NCI-H2227 treated with DMSO at 0.1 percent for 48 hours (cell line): ENCODE data around the gene RNF150.
A peak's percentile ranks its signal among the peaks of the same experiment; 100 is the strongest.
"Not testable (repeated sequence)": the region's sequence is repeated elsewhere in the genome, so short reads cannot be mapped to it uniquely, and the experiment has no call there.

Source experiments
- DNase-seq: peaks from one replicate; lab custom pipeline; 2025; lab: John Stamatoyannopoulos, UW

Gene RNF150

GRCh38 chr4:140862177-140862442, 271.2 kb downstream of the RNF150 start:
- DNase-seq: no peak

- DNase-seq: peak; percentile 58
Measured at GRCh38 chr4:140861359-140862176, 271.7 kb downstream of the RNF150 start.

- DNase-seq: no peak
Measured at GRCh38 chr4:140858897-140859296, 274.4 kb downstream of the RNF150 start.

GRCh38 chr4:140857111-140857510, 276.2 kb downstream of the RNF150 start:
- no peak for DNase-seq

GRCh38 chr4:140856621-140857062, 276.6 kb downstream of the RNF150 start:
- DNase-seq: peak; percentile 27

GRCh38 chr4:140854168-140854567, 279.1 kb downstream of the RNF150 start:
- DNase-seq: no peak

- DNase-seq: no peak
Measured at GRCh38 chr4:140851804-140852203, 281.5 kb downstream of the RNF150 start.

GRCh38 chr4:140851032-140851636, 282.1 kb downstream of the RNF150 start:
- DNase-seq: peak; percentile 46

GRCh38 chr4:140849526-140849925, 283.7 kb downstream of the RNF150 start:
- DNase-seq: no peak

GRCh38 chr4:140846736-140847135, 286.5 kb downstream of the RNF150 start:
- DNase-seq: no peak

- no peak for DNase-seq
Measured at GRCh38 chr4:140844061-140844460, 289.2 kb downstream of the RNF150 start.

GRCh38 chr4:140841186-140841585, 292.1 kb downstream of the RNF150 start:
- DNase-seq: no peak

- DNase-seq: no peak
Measured at GRCh38 chr4:140839888-140840790, 293.1 kb downstream of the RNF150 start.

GRCh38 chr4:140839406-140839805, 293.9 kb downstream of the RNF150 start:
- DNase-seq: no peak

GRCh38 chr4:140837736-140838135, 295.5 kb downstream of the RNF150 start:
- DNase-seq: no peak

GRCh38 chr4:140834839-140835495, 298.3 kb downstream of the RNF150 start:
- no peak for DNase-seq

GRCh38 chr4:140833280-140833679, 300.0 kb downstream of the RNF150 start:
- DNase-seq: no peak

GRCh38 chr4:140829825-140830224, 303.4 kb downstream of the RNF150 start:
- DNase-seq: no peak

- DNase-seq: no peak
Measured at GRCh38 chr4:140826701-140827027, 306.6 kb downstream of the RNF150 start.

GRCh38 chr4:140820520-140820919, 312.7 kb downstream of the RNF150 start:
- not testable (repeated sequence) for DNase-seq

GRCh38 chr4:140819610-140820009, 313.7 kb downstream of the RNF150 start:
- no peak for DNase-seq

- no peak for DNase-seq
Measured at GRCh38 chr4:140818433-140818832, 314.8 kb downstream of the RNF150 start.
